ENCODE results near the gene HIVEP1. TPM values are rescaled to one million over a fixed set of nuclear protein-coding genes. Genes with fewer than 3 reads are reported as not detected.

HIVEP1 gene
- total RNA-seq, 1 donor from 2014 or later = 13.7 TPM

- Histone ChIP-seq H3K27ac (replicated peaks) (no peak overlapping the region), H3K4me3 (no peak overlapping the region), H3K4me1 (peaks cover 11% of the 10 kb centered on the region), H3K36me3 (no peaks in the 10 kb centered on the region), H3K27me3 (ENCODE audit: low read depth) (no peaks in the 10 kb centered on the region), H3K9me3 (replicated peaks) (no peaks in the 10 kb centered on the region)
- no peak for TF ChIP-seq CTCF (IDR thresholded peaks at IDR 0.05; ENCODE audit: borderline replicate concordance)
- no peak for DNase-seq
- intact Hi-C loops (cut with micrococcal nuclease) = no loop called here
Observed at GRCh38 chr6:12081771-12082170, 69.7 kb downstream of the HIVEP1 start.

GRCh38 chr6:12082368-12082767 lies 70.3 kb downstream of the HIVEP1 start:
- no peak for DNase-seq
- intact Hi-C loops (cut with micrococcal nuclease) = no loop called here
- Histone ChIP-seq H3K27ac (replicated peaks) (no peak overlapping the region), H3K36me3 (no peaks in the 10 kb centered on the region), H3K9me3 (replicated peaks) (no peaks in the 10 kb centered on the region), H3K4me3 (no peak overlapping the region), H3K4me1 (peaks cover 11% of the 10 kb centered on the region), H3K27me3 (ENCODE audit: low read depth) (no peaks in the 10 kb centered on the region)
- TF ChIP-seq CTCF (IDR thresholded peaks at IDR 0.05; ENCODE audit: borderline replicate concordance) = no peak

- Histone ChIP-seq H3K4me3 (no peak overlapping the region), H3K4me1 (peaks cover 13% of the 10 kb centered on the region), H3K27ac (replicated peaks) (no peak overlapping the region), H3K27me3 (ENCODE audit: low read depth) (no peaks in the 10 kb centered on the region), H3K36me3 (no peaks in the 10 kb centered on the region), H3K9me3 (replicated peaks) (no peaks in the 10 kb centered on the region)
- no peak for TF ChIP-seq CTCF (IDR thresholded peaks at IDR 0.05; ENCODE audit: borderline replicate concordance)
- no peak for DNase-seq
- intact Hi-C loops (cut with micrococcal nuclease) = no loop called here
Observed at GRCh38 chr6:12083302-12083701, 71.2 kb downstream of the HIVEP1 start.

- Histone ChIP-seq H3K27ac (replicated peaks) (no peak overlapping the region), H3K4me1 (peaks cover 16% of the 10 kb centered on the region), H3K36me3 (no peaks in the 10 kb centered on the region), H3K9me3 (replicated peaks) (no peaks in the 10 kb centered on the region), H3K27me3 (ENCODE audit: low read depth) (no peaks in the 10 kb centered on the region), H3K4me3 (no peak overlapping the region)
- no peak for TF ChIP-seq CTCF (IDR thresholded peaks at IDR 0.05; ENCODE audit: borderline replicate concordance)
- no peak for DNase-seq
- intact Hi-C loops (cut with micrococcal nuclease) = no loop called here
Observed at GRCh38 chr6:12083763-12084162, 71.7 kb downstream of the HIVEP1 start.

- Histone ChIP-seq H3K4me3 (no peak overlapping the region), H3K9me3 (replicated peaks) (no peaks in the 10 kb centered on the region), H3K27me3 (ENCODE audit: low read depth) (no peaks in the 10 kb centered on the region), H3K27ac (replicated peaks) (no peak overlapping the region), H3K36me3 (no peaks in the 10 kb centered on the region), H3K4me1 (peaks cover 16% of the 10 kb centered on the region)
- no peak for TF ChIP-seq CTCF (IDR thresholded peaks at IDR 0.05; ENCODE audit: borderline replicate concordance)
- no peak for DNase-seq
- intact Hi-C loops (cut with micrococcal nuclease) = no loop called here
Observed at GRCh38 chr6:12084681-12085080, 72.6 kb downstream of the HIVEP1 start.

GRCh38 chr6:12088531-12088930 lies 76.4 kb downstream of the HIVEP1 start:
- Histone ChIP-seq H3K27ac (replicated peaks) (no peak overlapping the region), H3K36me3 (no peaks in the 10 kb centered on the region), H3K4me1 (peaks cover 20% of the 10 kb centered on the region), H3K9me3 (replicated peaks) (peaks cover 1% of the 10 kb centered on the region), H3K27me3 (ENCODE audit: low read depth) (no peaks in the 10 kb centered on the region), H3K4me3 (no peak overlapping the region)
- intact Hi-C loops (cut with micrococcal nuclease) = no loop called here
- no peak for DNase-seq
- TF ChIP-seq CTCF (IDR thresholded peaks at IDR 0.05; ENCODE audit: borderline replicate concordance) = no peak

Data from left ventricle myocardium inferior (tissue), 1 donor.